CD4-positive, alpha-beta T cell treated with Interleukin-4 for 4 hours (primary cell): ENCODE results near the gene MYO1A.
"Not testable (repeated sequence)": the region's sequence is repeated elsewhere in the genome, so short reads cannot be mapped to it uniquely, and the experiment has no call there.

ENCODE experiments used
- DNase-seq: peaks from one replicate; pipeline ENCODE4 v3.0.0-alpha.2; 2020

MYO1A gene

GRCh38 chr12:56991319-56992246, 58.3 kb downstream of the MYO1A start:
- DNase-seq: no peak

GRCh38 chr12:56990648-56991318, 59.1 kb downstream of the MYO1A start:
- DNase-seq: no peak

- no peak for DNase-seq
Measured at GRCh38 chr12:56989861-56990610, 59.9 kb downstream of the MYO1A start.

- no peak for DNase-seq
Measured at GRCh38 chr12:56988207-56988739, 61.7 kb downstream of the MYO1A start.

GRCh38 chr12:56987551-56988053, 62.3 kb downstream of the MYO1A start:
- DNase-seq: peak; percentile 62

- DNase-seq: no peak
Measured at GRCh38 chr12:56987011-56987410, 62.9 kb downstream of the MYO1A start.

GRCh38 chr12:56985714-56986113, 64.2 kb downstream of the MYO1A start:
- DNase-seq: not testable (repeated sequence)

GRCh38 chr12:56983386-56983785, 66.5 kb downstream of the MYO1A start:
- no peak for DNase-seq

GRCh38 chr12:56982578-56983236, 67.2 kb downstream of the MYO1A start:
- not testable (repeated sequence) for DNase-seq

- no peak for DNase-seq
Measured at GRCh38 chr12:56980941-56981530, 68.9 kb downstream of the MYO1A start.

GRCh38 chr12:56980268-56980667, 69.7 kb downstream of the MYO1A start:
- no peak for DNase-seq

GRCh38 chr12:56979628-56980027, 70.3 kb downstream of the MYO1A start:
- no peak for DNase-seq
